OCI-LY7 (cell line): Measurements from ENCODE around the gene COG8.

Experiments
- CTCF ChIP-seq: fragments of 200-600 bp; sonication (generic); conservative IDR thresholded peaks from 2 replicates; pipeline ENCODE4 v1.5.1; 2014; ENCODE audit warnings: mild to moderate bottlenecking, antibody characterized with exemption, low read length, moderate library complexity, mixed read lengths
- EZH2phosphoT487 ChIP-seq: fragments of 200-600 bp; sonication (generic); IDR thresholded peaks from 2 replicates; pipeline ENCODE4 v1.6.1; 2018; ENCODE audit warnings: low read depth, borderline replicate concordance, mild to moderate bottlenecking, mixed run types, antibody characterized with exemption, low read length, moderate library complexity, mixed read lengths

- TF ChIP-seq CTCF (no peak), EZH2phosphoT487 (no peak)
These were observed 47.2 kb upstream of the COG8 start for GRCh38 chr16:69386596-69386995.
